ENCODE results near the gene LDLR. TPM values are rescaled to one million over a fixed set of nuclear protein-coding genes. Genes with fewer than 3 reads are reported as not detected.

Gene LDLR
- total and polyA plus RNA-seq, 2 of the 4 experiments (the other 2 are of a cell fraction) = 45.2 to 53.8 TPM

DNA sequence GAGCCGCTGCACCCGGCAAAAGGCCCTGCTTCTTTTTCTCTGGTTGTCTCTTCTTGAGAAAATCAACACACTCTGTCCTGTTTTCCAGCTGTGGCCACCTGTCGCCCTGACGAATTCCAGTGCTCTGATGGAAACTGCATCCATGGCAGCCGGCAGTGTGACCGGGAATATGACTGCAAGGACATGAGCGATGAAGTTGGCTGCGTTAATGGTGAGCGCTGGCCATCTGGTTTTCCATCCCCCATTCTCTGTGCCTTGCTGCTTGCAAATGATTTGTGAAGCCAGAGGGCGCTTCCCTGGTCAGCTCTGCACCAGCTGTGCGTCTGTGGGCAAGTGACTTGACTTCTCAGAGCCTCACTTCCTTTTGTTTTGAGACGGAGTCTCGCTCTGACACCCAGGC lies 17.2 kb downstream of the LDLR start:
- no peak overlapping the region for H3K27ac ChIP-seq (ENCODE audit: insufficient read depth, low read length)
- H3K4ac ChIP-seq (ENCODE audit: low read depth, low read length) = no peak overlapping the region
- H3K56ac ChIP-seq (ENCODE audit: extremely low read depth, insufficient read depth, low read length) = no peak overlapping the region
- H3K36me3 ChIP-seq (ENCODE audit: control insufficient read depth, insufficient read depth, low read length) = peaks cover 69% of the 10 kb centered on the region
- no peaks in the 10 kb centered on the region for H3K9me3 ChIP-seq (ENCODE audit: control insufficient read depth, insufficient read depth, low read length)
- H3K79me1 ChIP-seq (ENCODE audit: low read depth in 1 of 2, low read length in 2 of 2) = peaks cover 5 to 34% of the 10 kb centered on the region in 2 experiments; a peak in 3 of 4 replicates
- no peak overlapping the region for H3K9ac ChIP-seq (ENCODE audit: low read depth, low read length)
- H3K27me3 ChIP-seq (ENCODE audit: control insufficient read depth, insufficient read depth, low read length) = no peaks in the 10 kb centered on the region
- dilution Hi-C loops (cut with HindIII; ENCODE audit: low sequenced_read_pairs, unreplicated experiment) = no loop called here
- ChIA-PET POLR2A (ENCODE audit: unreplicated experiment) (no interaction called here), CTCF (no interaction called here)
- no peak overlapping the region for H3K14ac ChIP-seq (replicated peaks; ENCODE audit: low read depth, low read length)
- ATAC-seq (ENCODE audit: low read depth) (no peak), DNase-seq (no peak)
- no peak overlapping the region for H4K8ac ChIP-seq (ENCODE audit: low read depth in 2 of 2, low read length in 2 of 2)
- WGBS, 2 experiments (ENCODE audit: extremely low coverage in 2 of 2, insufficient read length in 1 of 2) = 74% methylated on average over 5 of the region's 13 CpGs; no CpG with 5 or more reads in 1 of the 2 experiments
- H4K20me1 ChIP-seq (ENCODE audit: insufficient read depth, low read length) = peaks cover 11% of the 10 kb centered on the region; the same call in 1 of the 2 replicates
- TF ChIP-seq RAD21 (IDR thresholded peaks at IDR 0.05; ENCODE audit: low read length) (no peak), FOS (IDR thresholded peaks at IDR 0.05; ENCODE audit: low read depth, low read length) (no peak), RCOR1 (IDR thresholded peaks at IDR 0.05; ENCODE audit: insufficient replicate concordance, low read length) (no peak), MAFK (IDR thresholded peaks at IDR 0.05; ENCODE audit: low read depth, low read length) (no peak), CEBPB (IDR thresholded peaks at IDR 0.05; ENCODE audit: low read depth, low read length) (no peak), MAZ (IDR thresholded peaks at IDR 0.05; ENCODE audit: borderline replicate concordance, low read depth, low read length) (no peak), MXI1 (IDR thresholded peaks at IDR 0.05; ENCODE audit: borderline replicate concordance, low read depth, low read length) (no peak), NFE2L2 (IDR thresholded peaks at IDR 0.05; ENCODE audit: low read depth, low read length) (no peak)
- H2AK9ac ChIP-seq (replicated peaks; ENCODE audit: low read depth, low read length, poor library complexity) = no peak overlapping the region
- no peak overlapping the region for H2BK5ac ChIP-seq (ENCODE audit: low read depth, low read length, poor library complexity, severe bottlenecking)
- H4K91ac ChIP-seq (ENCODE audit: insufficient read depth, low read depth, low read length) = no peak overlapping the region
- no peak overlapping the region for H2AK5ac ChIP-seq (ENCODE audit: low read depth, low read length)
- no peak overlapping the region for H3K4me2 ChIP-seq (ENCODE audit: low read depth, low read length)
- no peak overlapping the region for H2BK15ac ChIP-seq (ENCODE audit: low read depth, low read length)
- no peak overlapping the region for H2BK20ac ChIP-seq (ENCODE audit: low read depth, low read length)
- H4K5ac ChIP-seq (ENCODE audit: low read depth, low read length) = no peak overlapping the region
- intact Hi-C loops (cut with micrococcal nuclease) = no loop called here
- in situ Hi-C loops (cut with MboI; ENCODE audit: low sequenced_read_pairs) = no loop called here
- no TSS peak for BruUV-seq (replicated peaks)
- no peak overlapping the region for H3K18ac ChIP-seq (ENCODE audit: low read depth, low read length)
- H3K23ac ChIP-seq (ENCODE audit: low read depth, low read length) = no peak overlapping the region
- no peak overlapping the region for H3K4me3 ChIP-seq (ENCODE audit: insufficient read depth, low read depth, low read length)
- H2BK120ac ChIP-seq (ENCODE audit: low read depth, low read length) = no peak overlapping the region
- H2AFZ ChIP-seq (replicated peaks; ENCODE audit: low read length, poor library complexity) = no peak overlapping the region
- no peaks in the 10 kb centered on the region for H3K9me1 ChIP-seq (ENCODE audit: insufficient read depth, low read length)
- H3K4me1 ChIP-seq (ENCODE audit: control insufficient read depth, insufficient read depth, low read length) = no peaks in the 10 kb centered on the region
